ENCODE results near the gene PTPRN2. TPM values are rescaled to one million over a fixed set of nuclear protein-coding genes. Genes with fewer than 3 reads are reported as not detected.

PTPRN2 gene
- total and polyA plus RNA-seq, 2 donors (not counting 3 experiments of a cell fraction or from before 2014, with no cell fraction given): 0.62 to 0.88 TPM

- DNase-seq (ENCODE audit: low read depth, low spot score): no peak
- Histone ChIP-seq H3K4me2 (ENCODE audit: insufficient read depth, low read length) (no peak overlapping the region), H3K4me3 (replicated peaks in 1 of 3; ENCODE audit: insufficient read depth in 1 of 3, low read depth in 1 of 3, low read length in 3 of 3) (no peak overlapping the region), H3K27ac (ENCODE audit: insufficient read depth, low read depth, low read length) (no peak overlapping the region), H3K36me3 (ENCODE audit: control insufficient read depth in 2 of 2, extremely low read depth in 1 of 2, insufficient read depth in 2 of 2, low read length in 2 of 2) (no peaks in the 10 kb centered on the region), H3K79me2 (ENCODE audit: control insufficient read depth, insufficient read depth, low read length) (no peaks in the 10 kb centered on the region), H3K27me3 (ENCODE audit: control insufficient read depth in 2 of 2, insufficient read depth in 2 of 2, low read length in 2 of 2) (no peaks in the 10 kb centered on the region), H3K4me1 (ENCODE audit: control insufficient read depth, extremely low read depth, insufficient read depth, low read length) (no peaks in the 10 kb centered on the region), H2AFZ (ENCODE audit: low read depth, low read length) (no peak overlapping the region), H3K9me1 (replicated peaks; ENCODE audit: control insufficient read depth, extremely low read depth, insufficient read depth, low read length) (no peaks in the 10 kb centered on the region), H3K9me3 (replicated peaks; ENCODE audit: control insufficient read depth, insufficient read depth, low read length) (peaks cover 4% of the 10 kb centered on the region), H4K20me1 (replicated peaks; ENCODE audit: control insufficient read depth, extremely low read depth, insufficient read depth, low read length) (no peaks in the 10 kb centered on the region), H3K9ac (replicated peaks; ENCODE audit: extremely low read depth, insufficient read depth, low read length) (no peak overlapping the region)
- no peak for FAIRE-seq
- BruUV-seq (replicated peaks): no TSS peak
- ChIA-PET POLR2A (no interaction called here), CTCF (no interaction called here)
- TF ChIP-seq MYC (IDR thresholded peaks at IDR 0.05; ENCODE audit: low read depth, low read length) (no peak), CTCF (IDR thresholded peaks at IDR 0.05; ENCODE audit: extremely low read depth in 1 of 2, insufficient read depth in 1 of 2, low read depth in 1 of 2, low read length in 2 of 2) (no peak), GATA2 (IDR thresholded peaks at IDR 0.05; ENCODE audit: insufficient read depth, insufficient read length, low read depth, low read length) (no peak), EZH2 (IDR thresholded peaks at IDR 0.05; ENCODE audit: borderline replicate concordance, low read depth, low read length, severe bottlenecking) (no peak), JUN (IDR thresholded peaks at IDR 0.05; ENCODE audit: borderline replicate concordance, insufficient read depth, insufficient read length, low read depth) (no peak), FOS (IDR thresholded peaks at IDR 0.05; ENCODE audit: borderline replicate concordance, insufficient read depth, low read length) (no peak)
- dilution Hi-C loops (cut with MboI; ENCODE audit: extremely low pct_ligation_motif_present, low sequenced_read_pairs): no loop called here
- intact Hi-C loops (cut with micrococcal nuclease): no loop called here
These were observed 582.1 kb downstream of the PTPRN2 start for GRCh38 chr7:158005531-158005930.

GRCh38 chr7:158004123-158004490 is 583.5 kb downstream of the PTPRN2 start:
- H3K79me2 ChIP-seq (ENCODE audit: control insufficient read depth, insufficient read depth, low read length): no peaks in the 10 kb centered on the region
- H3K9me1 ChIP-seq (replicated peaks; ENCODE audit: control insufficient read depth, extremely low read depth, insufficient read depth, low read length): no peaks in the 10 kb centered on the region
- TF ChIP-seq JUN (IDR thresholded peaks at IDR 0.05; ENCODE audit: borderline replicate concordance, insufficient read depth, insufficient read length, low read depth) (no peak), MYC (IDR thresholded peaks at IDR 0.05; ENCODE audit: low read depth, low read length) (no peak), EZH2 (IDR thresholded peaks at IDR 0.05; ENCODE audit: borderline replicate concordance, low read depth, low read length, severe bottlenecking) (no peak), GATA2 (IDR thresholded peaks at IDR 0.05; ENCODE audit: insufficient read depth, insufficient read length, low read depth, low read length) (no peak)
- intact Hi-C loops (cut with micrococcal nuclease): no loop called here
- H3K27me3 ChIP-seq (ENCODE audit: control insufficient read depth in 2 of 2, insufficient read depth in 2 of 2, low read length in 2 of 2): no peaks in the 10 kb centered on the region
- BruUV-seq (replicated peaks): no TSS peak
- H3K27ac ChIP-seq (ENCODE audit: insufficient read depth, low read depth, low read length): no peak overlapping the region
- H3K9me3 ChIP-seq (replicated peaks; ENCODE audit: control insufficient read depth, insufficient read depth, low read length): no peaks in the 10 kb centered on the region
- H3K4me3 ChIP-seq (replicated peaks in 1 of 3; ENCODE audit: insufficient read depth in 1 of 3, low read depth in 1 of 3, low read length in 3 of 3): no peak overlapping the region
- dilution Hi-C loops (cut with MboI; ENCODE audit: extremely low pct_ligation_motif_present, low sequenced_read_pairs): no loop called here
- no peaks in the 10 kb centered on the region for H4K20me1 ChIP-seq (replicated peaks; ENCODE audit: control insufficient read depth, extremely low read depth, insufficient read depth, low read length)
- no peak overlapping the region for H2AFZ ChIP-seq (ENCODE audit: low read depth, low read length)
- ChIA-PET CTCF (no interaction called here), POLR2A (no interaction called here)
- H3K36me3 ChIP-seq (ENCODE audit: control insufficient read depth in 2 of 2, extremely low read depth in 1 of 2, insufficient read depth in 2 of 2, low read length in 2 of 2): no peaks in the 10 kb centered on the region
- FAIRE-seq (no peak), DNase-seq (ENCODE audit: low read depth, low spot score) (no peak)
- no peaks in the 10 kb centered on the region for H3K4me1 ChIP-seq (ENCODE audit: control insufficient read depth, extremely low read depth, insufficient read depth, low read length)
- H3K9ac ChIP-seq (replicated peaks; ENCODE audit: extremely low read depth, insufficient read depth, low read length): no peak overlapping the region
- no peak overlapping the region for H3K4me2 ChIP-seq (ENCODE audit: insufficient read depth, low read length)

All from endothelial cell of umbilical vein (primary cell).